HG03159 (cell line): ENCODE results near the gene GYG2.
"Not testable (repeated sequence)": the region's sequence is repeated elsewhere in the genome, so short reads cannot be mapped to it uniquely, and the experiment has no call there.

ENCODE experiments used
- ATAC-seq: cut with Tn5 transposase; IDR thresholded peaks from one replicate; pipeline ENCODE4 v1.9.1; 2021; ENCODE audit warnings: mild to moderate bottlenecking, moderate library complexity; ENCODE audit not compliant: unreplicated experiment

The GYG2 gene

GRCh38 chrX:2898846-2899512 lies 70.2 kb downstream of the GYG2 start:
- ATAC-seq: no peak

- ATAC-seq: no peak
Measured at GRCh38 chrX:2901367-2902036, 72.8 kb downstream of the GYG2 start.

GRCh38 chrX:2902841-2903240 lies 74.1 kb downstream of the GYG2 start:
- ATAC-seq: no peak

GRCh38 chrX:2903366-2903765 lies 74.6 kb downstream of the GYG2 start:
- ATAC-seq: no peak

- no peak for ATAC-seq
Measured at GRCh38 chrX:2907295-2907694, 78.6 kb downstream of the GYG2 start.

- no peak for ATAC-seq
Measured at GRCh38 chrX:2908125-2908685, 79.5 kb downstream of the GYG2 start.

- ATAC-seq: no peak
Measured at GRCh38 chrX:2910109-2910508, 81.4 kb downstream of the GYG2 start.

- no peak for ATAC-seq
Measured at GRCh38 chrX:2913118-2913517, 84.4 kb downstream of the GYG2 start.

- ATAC-seq: no peak
Measured at GRCh38 chrX:2917767-2918166, 89.0 kb downstream of the GYG2 start.

- no peak for ATAC-seq
Measured at GRCh38 chrX:2921193-2921592, 92.5 kb downstream of the GYG2 start.

GRCh38 chrX:2921750-2922149 lies 93.0 kb downstream of the GYG2 start:
- no peak for ATAC-seq

GRCh38 chrX:2924151-2924550 lies 95.4 kb downstream of the GYG2 start:
- ATAC-seq: no peak

GRCh38 chrX:2926255-2926654 lies 97.5 kb downstream of the GYG2 start:
- ATAC-seq: not testable (repeated sequence)

GRCh38 chrX:2926664-2927275 lies 98.0 kb downstream of the GYG2 start:
- no peak for ATAC-seq

GRCh38 chrX:2928191-2928582 lies 99.5 kb downstream of the GYG2 start:
- no peak for ATAC-seq

GRCh38 chrX:2928583-2929434 lies 100.1 kb downstream of the GYG2 start, which contains the start of gene ARSD:
TSS of gene ARSD (minus strand) at chrX:2929339. CDS start at chrX:2929275, 64 bp downstream.
- ATAC-seq: peak; percentile 89

- no peak for ATAC-seq
Measured at GRCh38 chrX:2931155-2931554, 102.4 kb downstream of the GYG2 start.

- no peak for ATAC-seq
Measured at GRCh38 chrX:2931612-2932011, 102.9 kb downstream of the GYG2 start.
